Middle frontal gyrus (tissue), 1 donor: ENCODE measurements around the gene EDDM3A.
"Not testable (repeated sequence)": the region's sequence is repeated elsewhere in the genome, so short reads cannot be mapped to it uniquely, and the experiment has no call there.

Experiments used
- DNase-seq: peaks from one replicate; pipeline ENCODE4 v3.0.0-alpha.2; 2015; ENCODE audit warnings: low spot score; ENCODE audit errors: extremely low spot score

The EDDM3A gene

GRCh38 chr14:20745571-20746358, at the start of gene EDDM3A:
Gene EDDM3A (plus strand): TSS chr14:20745887. CDS start chr14:20747581, 1,694 bp downstream.
- DNase-seq, result no peak

- no peak for DNase-seq
Observed at GRCh38 chr14:20696764-20697163, 48.9 kb upstream of the EDDM3A start.

GRCh38 chr14:20697273-20698017, 48.2 kb upstream of the EDDM3A start:
- peak; percentile 69 for DNase-seq

- no peak for DNase-seq
Observed at GRCh38 chr14:20698018-20698329, 47.7 kb upstream of the EDDM3A start.

- DNase-seq, result no peak
Observed at GRCh38 chr14:20698934-20699333, 46.8 kb upstream of the EDDM3A start.

- DNase-seq, result no peak
Observed at GRCh38 chr14:20699931-20700330, 45.8 kb upstream of the EDDM3A start.

GRCh38 chr14:20700965-20701364, 44.7 kb upstream of the EDDM3A start:
- not testable (repeated sequence) for DNase-seq

- no peak for DNase-seq
Observed at GRCh38 chr14:20706657-20707355, 38.9 kb upstream of the EDDM3A start.

GRCh38 chr14:20707622-20708021, 38.1 kb upstream of the EDDM3A start:
- DNase-seq, result no peak

- no peak for DNase-seq
Observed at GRCh38 chr14:20711261-20711660, 34.4 kb upstream of the EDDM3A start.

GRCh38 chr14:20711685-20712084, 34.0 kb upstream of the EDDM3A start:
- DNase-seq, result no peak

GRCh38 chr14:20712904-20713303, 32.8 kb upstream of the EDDM3A start:
- DNase-seq, result no peak

GRCh38 chr14:20714593-20715250, 31.0 kb upstream of the EDDM3A start:
- DNase-seq, result no peak

GRCh38 chr14:20719777-20720176, 25.9 kb upstream of the EDDM3A start:
- DNase-seq, result no peak

- DNase-seq, result no peak
Observed at GRCh38 chr14:20720741-20721140, 24.9 kb upstream of the EDDM3A start.

GRCh38 chr14:20722016-20722415, 23.7 kb upstream of the EDDM3A start:
- DNase-seq, result no peak

- DNase-seq, result no peak
Observed at GRCh38 chr14:20723488-20723887, 22.2 kb upstream of the EDDM3A start.

- not testable (repeated sequence) for DNase-seq
Observed at GRCh38 chr14:20726121-20726520, 19.6 kb upstream of the EDDM3A start.

GRCh38 chr14:20726531-20726930, 19.2 kb upstream of the EDDM3A start:
- no peak for DNase-seq

- DNase-seq, result no peak
Observed at GRCh38 chr14:20730891-20731290, 14.8 kb upstream of the EDDM3A start.

GRCh38 chr14:20732477-20732876, 13.2 kb upstream of the EDDM3A start:
- DNase-seq, result no peak
